ENCODE data around the gene TMEM9. TPM values are rescaled to one million over a fixed set of nuclear protein-coding genes. Genes with fewer than 3 reads are reported as not detected.

The TMEM9 gene
- total RNA-seq (2022; extraction: Qiagen RNA extraction; ENCODE audit: low read depth) = 79.3 to 91.4 TPM (median 84.9 TPM) in 5 replicates

DNA sequence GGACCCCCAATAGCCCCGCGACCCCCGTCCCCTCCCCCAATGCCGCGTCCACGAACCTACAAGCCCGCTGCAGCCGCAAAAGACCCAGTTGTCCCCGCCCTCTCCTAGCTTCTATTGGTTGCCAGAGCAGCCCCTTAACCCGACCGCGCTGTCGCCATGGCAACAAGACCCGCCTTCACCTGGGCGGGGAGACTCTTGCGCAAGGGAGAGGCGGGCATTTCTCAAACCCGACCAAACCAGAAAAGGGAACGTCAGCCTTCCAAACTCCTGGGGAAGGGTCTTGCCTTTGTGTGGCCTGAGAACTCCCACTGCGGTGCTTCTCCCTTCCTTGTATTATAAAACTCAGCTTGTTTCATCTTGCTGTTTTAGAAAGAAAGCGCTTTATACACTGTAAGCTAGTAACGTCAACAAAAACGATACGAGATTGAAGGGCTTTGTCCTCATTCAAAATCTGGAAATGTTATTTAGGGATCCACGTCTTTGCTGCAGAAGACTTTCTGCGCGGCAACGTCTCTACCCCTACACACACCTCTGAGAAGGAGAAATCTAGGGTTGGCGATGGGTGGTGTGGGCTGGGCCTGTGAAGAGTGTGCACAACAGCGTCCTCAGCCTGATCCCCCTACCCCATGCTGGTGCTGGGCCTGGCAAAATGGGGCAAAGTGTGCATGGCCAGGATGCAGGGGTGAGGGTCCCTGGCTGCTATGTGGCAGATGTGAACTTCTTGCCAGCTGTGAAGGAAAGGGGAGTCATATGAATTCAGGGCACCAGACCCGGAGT is at the start of gene TMEM9:
Gene TMEM9 (minus strand): TSS at position 86 of the 777 bp plus-strand sequence. CDS start 551 bp downstream, outside the sequence.

DNA sequence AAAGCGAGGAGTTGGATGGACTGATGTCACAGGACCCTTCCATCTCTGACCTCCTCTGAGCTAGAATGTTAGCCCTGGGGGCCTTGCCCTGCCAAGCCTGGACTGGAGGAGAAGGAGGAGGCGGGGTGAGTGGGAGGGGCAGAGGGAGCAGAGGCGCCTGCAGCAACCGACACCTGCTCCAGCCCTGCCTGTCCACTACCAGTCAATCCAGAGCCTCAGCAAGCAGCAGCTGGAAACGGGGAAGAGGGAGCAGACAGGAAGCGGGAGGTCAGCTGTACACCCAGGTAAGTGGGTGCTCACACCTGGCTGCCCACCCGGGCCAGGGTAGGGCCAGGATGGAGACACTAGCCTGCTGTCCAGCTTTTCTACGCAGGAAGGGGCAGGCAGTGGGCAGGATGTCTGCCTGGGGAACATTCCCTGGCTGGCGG is 36.4 kb upstream of the TMEM9 start, which contains the start of gene IGFN1:
Gene IGFN1 (plus strand): TSS at position 201 of the 428 bp plus-strand sequence. CDS start 2,470 bp downstream, outside the sequence.

GRCh38 chr1:201126832-201127754 is 27.2 kb downstream of the TMEM9 start, which contains the start of gene ASCL5:
TSS of gene ASCL5 (minus strand) at chr1:201127184. CDS start at chr1:201115372, 11,812 bp downstream.

GRCh38 chr1:201112173-201112731 is 42.0 kb downstream of the TMEM9 start, which contains the start of gene CACNA1S:
TSS of gene CACNA1S (minus strand) at chr1:201112426. CDS start at chr1:201112339, 87 bp downstream.

Other genes starting within 250 kb of the TMEM9 start
- 1.8 to 3.8 TPM (median 2.8 TPM) in 5 replicates for gene KIF21B, start 130.8 kb downstream of the TMEM9 start, total RNA-seq (2022; extraction: Qiagen RNA extraction; ENCODE audit: low read depth)
- 0.02 TPM in 1 of 5 replicates, not detected in the others for gene CACNA1S, start 42.0 kb downstream of the TMEM9 start, total RNA-seq (2022; extraction: Qiagen RNA extraction; ENCODE audit: low read depth)
- 0.08 to 0.27 TPM (median 0.09 TPM) in 4 of 5 replicates, not detected in the other for gene ASCL5, start 27.3 kb downstream of the TMEM9 start, total RNA-seq (2022; extraction: Qiagen RNA extraction; ENCODE audit: low read depth)
- gene IGFN1, start 36.4 kb upstream of the TMEM9 start, total RNA-seq (2022; extraction: Qiagen RNA extraction; ENCODE audit: low read depth) = 0.90 to 1.5 TPM (median 1.1 TPM) in 5 replicates
- gene PKP1, start 129.0 kb upstream of the TMEM9 start, total RNA-seq (2022; extraction: Qiagen RNA extraction; ENCODE audit: low read depth) = 0.02 to 0.04 TPM (median 0.03 TPM) in 4 of 5 replicates, not detected in the other
- 0.06 to 0.30 TPM in 2 of 5 replicates, not detected in the others for gene TNNT2, start 223.2 kb upstream of the TMEM9 start, total RNA-seq (2022; extraction: Qiagen RNA extraction; ENCODE audit: low read depth)
- 0.37 to 0.69 TPM (median 0.47 TPM) in 5 replicates for gene LAD1, start 244.8 kb upstream of the TMEM9 start, total RNA-seq (2022; extraction: Qiagen RNA extraction; ENCODE audit: low read depth)